Adrenal gland (tissue), 5 donors: ENCODE results near the gene XYLT1.

Experiments used
- POLR2A ChIP-seq, 2 donors: fragments of 450-650 bp; IDR thresholded peaks; one replicate each; pipeline ENCODE4 v1.6.1; 2017; ENCODE audit warnings: antibody characterized with exemption in 2 of 2, mild to moderate bottlenecking in 2 of 2, moderate library complexity in 1 of 2
- TF ChIP-seq, protein P1 (sequence below), 6 experiments: fragments of 450-650 bp in 4 of 6; fragments of 200-600 bp in 2 of 6; sonication (generic) in 1 of 6; IDR thresholded peaks; 1 replicate in 5 of 6; 2 replicates in 1 of 6; pipeline versions ENCODE4 v1.5.1 to v1.8.0; 2016 to 2021; ENCODE audit warnings: antibody characterized with exemption in 6 of 6, mild to moderate bottlenecking in 2 of 6, moderate library complexity in 1 of 6
- donor health status: DM: no; HTN: no; CAD: no.

DNA sequence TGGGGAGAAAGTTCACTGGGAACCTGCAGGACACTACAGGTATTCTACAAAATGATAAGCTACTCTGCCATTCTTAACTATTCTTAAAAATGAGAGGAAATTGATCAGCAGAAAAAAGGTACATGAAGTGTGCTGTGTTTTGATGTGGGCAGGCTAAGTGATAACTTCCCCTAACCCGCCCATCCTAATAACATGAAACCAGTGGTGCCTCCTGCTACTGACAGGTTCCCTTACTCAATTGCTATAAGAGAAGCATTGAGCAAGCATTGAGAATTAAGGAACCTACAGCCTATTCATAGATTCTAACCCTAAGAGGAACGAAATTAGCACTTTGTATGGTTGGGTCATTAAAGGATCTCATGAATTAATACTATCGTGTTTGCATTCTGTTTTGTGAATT is 18.9 kb downstream of the XYLT1 start:
- no peak for TF ChIP-seq POLR2A (IDR thresholded peaks at IDR 0.05)
- TF ChIP-seq, protein P1, sequence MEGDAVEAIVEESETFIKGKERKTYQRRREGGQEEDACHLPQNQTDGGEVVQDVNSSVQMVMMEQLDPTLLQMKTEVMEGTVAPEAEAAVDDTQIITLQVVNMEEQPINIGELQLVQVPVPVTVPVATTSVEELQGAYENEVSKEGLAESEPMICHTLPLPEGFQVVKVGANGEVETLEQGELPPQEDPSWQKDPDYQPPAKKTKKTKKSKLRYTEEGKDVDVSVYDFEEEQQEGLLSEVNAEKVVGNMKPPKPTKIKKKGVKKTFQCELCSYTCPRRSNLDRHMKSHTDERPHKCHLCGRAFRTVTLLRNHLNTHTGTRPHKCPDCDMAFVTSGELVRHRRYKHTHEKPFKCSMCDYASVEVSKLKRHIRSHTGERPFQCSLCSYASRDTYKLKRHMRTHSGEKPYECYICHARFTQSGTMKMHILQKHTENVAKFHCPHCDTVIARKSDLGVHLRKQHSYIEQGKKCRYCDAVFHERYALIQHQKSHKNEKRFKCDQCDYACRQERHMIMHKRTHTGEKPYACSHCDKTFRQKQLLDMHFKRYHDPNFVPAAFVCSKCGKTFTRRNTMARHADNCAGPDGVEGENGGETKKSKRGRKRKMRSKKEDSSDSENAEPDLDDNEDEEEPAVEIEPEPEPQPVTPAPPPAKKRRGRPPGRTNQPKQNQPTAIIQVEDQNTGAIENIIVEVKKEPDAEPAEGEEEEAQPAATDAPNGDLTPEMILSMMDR (IDR thresholded peaks at IDR 0.05) = no peak
